ENCODE measurements around the gene IGDCC3. TPM values are rescaled to one million over a fixed set of nuclear protein-coding genes. Genes with fewer than 3 reads are reported as not detected.

The IGDCC3 gene
- total RNA-seq, 1 donor, result not detected

GRCh38 chr15:65286704-65287519 lies 90.9 kb downstream of the IGDCC3 start, which contains the start of gene PARP16:
Gene PARP16 (minus strand): TSS chr15:65286883. CDS start chr15:65286426, 457 bp downstream.
- TF ChIP-seq, protein P1, sequence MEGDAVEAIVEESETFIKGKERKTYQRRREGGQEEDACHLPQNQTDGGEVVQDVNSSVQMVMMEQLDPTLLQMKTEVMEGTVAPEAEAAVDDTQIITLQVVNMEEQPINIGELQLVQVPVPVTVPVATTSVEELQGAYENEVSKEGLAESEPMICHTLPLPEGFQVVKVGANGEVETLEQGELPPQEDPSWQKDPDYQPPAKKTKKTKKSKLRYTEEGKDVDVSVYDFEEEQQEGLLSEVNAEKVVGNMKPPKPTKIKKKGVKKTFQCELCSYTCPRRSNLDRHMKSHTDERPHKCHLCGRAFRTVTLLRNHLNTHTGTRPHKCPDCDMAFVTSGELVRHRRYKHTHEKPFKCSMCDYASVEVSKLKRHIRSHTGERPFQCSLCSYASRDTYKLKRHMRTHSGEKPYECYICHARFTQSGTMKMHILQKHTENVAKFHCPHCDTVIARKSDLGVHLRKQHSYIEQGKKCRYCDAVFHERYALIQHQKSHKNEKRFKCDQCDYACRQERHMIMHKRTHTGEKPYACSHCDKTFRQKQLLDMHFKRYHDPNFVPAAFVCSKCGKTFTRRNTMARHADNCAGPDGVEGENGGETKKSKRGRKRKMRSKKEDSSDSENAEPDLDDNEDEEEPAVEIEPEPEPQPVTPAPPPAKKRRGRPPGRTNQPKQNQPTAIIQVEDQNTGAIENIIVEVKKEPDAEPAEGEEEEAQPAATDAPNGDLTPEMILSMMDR (IDR thresholded peaks at IDR 0.05; ENCODE audit: insufficient read depth, low read length), result peak; percentile 38
- peak; percentile 62 for DNase-seq (ENCODE audit: low read depth)
- peak within 1 kb of the TSS; percentile 72 for H3K4me3 ChIP-seq (ENCODE audit: low read depth, low read length)

DNA sequence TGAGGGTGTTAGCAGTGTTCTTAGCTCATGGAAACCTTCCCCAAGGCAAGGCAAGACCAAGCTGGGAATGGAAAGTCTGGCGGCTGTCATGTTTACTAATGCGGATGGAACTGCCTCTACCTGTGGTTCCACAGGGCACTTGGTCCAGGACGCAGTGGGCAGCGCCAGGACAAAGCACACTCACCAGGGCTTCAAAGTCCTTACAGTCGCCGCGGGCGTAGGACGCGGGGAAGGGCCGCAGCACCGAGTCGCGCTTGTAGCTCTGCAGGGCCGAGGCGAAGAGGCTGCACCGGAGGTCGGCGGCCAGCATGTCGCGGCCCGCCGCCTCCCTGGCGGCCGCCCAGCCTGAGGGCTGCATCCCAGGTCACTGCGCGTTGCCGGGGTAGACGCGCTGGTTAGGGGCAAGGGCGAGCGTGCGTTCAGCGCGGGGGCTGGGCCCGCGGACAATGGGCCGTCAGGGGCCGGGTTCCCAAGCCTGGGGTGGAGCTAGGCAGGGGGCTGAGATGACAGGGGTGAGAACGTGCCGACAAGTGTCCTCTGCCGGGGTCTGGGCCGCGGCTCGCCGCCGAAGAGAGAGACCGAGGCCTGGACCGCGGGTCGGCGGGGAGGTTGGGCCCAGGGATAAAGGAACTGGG lies 91.6 kb downstream of the IGDCC3 start:
- peak; percentile 16 for DNase-seq (ENCODE audit: low read depth)
- TF ChIP-seq, protein P1 (IDR thresholded peaks at IDR 0.05; ENCODE audit: insufficient read depth, low read length), result no peak
- H3K4me3 ChIP-seq (ENCODE audit: low read depth, low read length), result peak overlapping the region; percentile 72

DNA sequence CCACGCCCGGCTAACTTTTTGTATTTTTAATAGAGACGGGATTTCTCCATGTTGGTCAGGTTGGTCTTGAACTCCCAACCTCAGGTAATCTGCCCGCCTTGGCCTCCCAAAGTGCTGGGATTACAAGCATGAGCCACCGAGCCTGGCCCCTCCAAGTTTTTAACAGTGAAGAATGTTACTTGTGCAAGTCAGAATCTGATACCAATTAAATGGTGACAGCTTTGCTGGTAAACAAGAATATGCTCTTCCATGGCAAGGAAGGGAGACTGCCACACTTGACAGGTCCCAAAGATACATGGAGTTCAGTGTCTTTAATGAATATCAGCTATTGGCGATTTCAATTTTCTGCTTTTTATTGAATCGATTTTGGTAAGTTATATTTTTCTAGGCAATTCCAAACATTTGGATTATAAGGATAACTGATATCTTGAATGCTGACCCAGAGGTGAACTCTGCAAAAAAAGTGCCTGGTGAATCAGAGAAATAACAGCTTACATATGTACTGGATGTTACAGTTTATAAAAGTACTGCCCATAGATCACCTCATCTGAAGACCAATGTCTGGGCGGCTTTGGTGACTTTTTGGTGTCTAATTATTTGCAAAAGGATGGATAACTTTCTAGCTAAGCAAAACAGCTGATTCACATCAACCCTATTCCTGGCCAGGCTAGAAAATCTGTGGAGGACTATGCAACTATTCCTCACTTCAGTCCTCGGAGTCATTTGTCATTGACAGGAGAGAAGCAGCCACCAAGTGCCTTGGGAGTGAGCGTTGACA lies 92.3 kb downstream of the IGDCC3 start:
- peak; percentile 48 for DNase-seq (ENCODE audit: low read depth)
- peak overlapping the region; percentile 72 for H3K4me3 ChIP-seq (ENCODE audit: low read depth, low read length)
- TF ChIP-seq, protein P1 (IDR thresholded peaks at IDR 0.05; ENCODE audit: insufficient read depth, low read length), result no peak

GRCh38 chr15:65278480-65278879 lies 99.3 kb downstream of the IGDCC3 start:
- no peak for DNase-seq (ENCODE audit: low read depth)
- TF ChIP-seq, protein P1 (IDR thresholded peaks at IDR 0.05; ENCODE audit: insufficient read depth, low read length), result no peak
- H3K4me3 ChIP-seq (ENCODE audit: low read depth, low read length), result no peak overlapping the region

Small RNA genes lying within 50 kb of the gene (small RNA-seq; reads per million reads assigned to genes)
- gene RNU5A-1 (311 reads per million, percentile 99 among the genes with 10 or more reads in this experiment), gene RNU5B-1 (691 reads per million, percentile 99 among the genes with 10 or more reads in this experiment), gene SNORA24B (32.1 reads per million, percentile 96 among the genes with 10 or more reads in this experiment)

Other genes with a start within 250 kb of the IGDCC3 start
- gene PDCD7, start 244.2 kb downstream of the IGDCC3 start, total RNA-seq (ENCODE audit: low replicate concordance), result 15.7 and 41.9 TPM in 2 replicates
- 40.4 and 43.8 TPM in 2 replicates for gene CLPX, start 192.7 kb downstream of the IGDCC3 start, total RNA-seq (ENCODE audit: low replicate concordance)
- gene CILP, start 166.5 kb downstream of the IGDCC3 start, total RNA-seq (ENCODE audit: low replicate concordance), result under 0.01 and 0.16 TPM in 2 replicates
- gene PARP16, start 91.1 kb downstream of the IGDCC3 start, total RNA-seq (ENCODE audit: low replicate concordance), result 2.0 and 4.7 TPM in 2 replicates
- gene RNU5A-1, start 82.0 kb downstream of the IGDCC3 start, total RNA-seq (ENCODE audit: low replicate concordance), result not detected in 2 replicates
- gene RNU5B-1, start 73.3 kb downstream of the IGDCC3 start, total RNA-seq (ENCODE audit: low replicate concordance), result not detected in 2 replicates
- 1.4 and 7.5 TPM in 2 replicates for gene IGDCC4, start 44.9 kb upstream of the IGDCC3 start, total RNA-seq (ENCODE audit: low replicate concordance)
- gene DPP8, start 139.7 kb upstream of the IGDCC3 start, total RNA-seq (ENCODE audit: low replicate concordance), result 45.2 and 46.5 TPM in 2 replicates
- 30.7 and 89.3 TPM in 2 replicates for gene HACD3, start 152.5 kb upstream of the IGDCC3 start, total RNA-seq (ENCODE audit: low replicate concordance)
- gene INTS14, start 233.1 kb upstream of the IGDCC3 start, total RNA-seq (ENCODE audit: low replicate concordance), result 31.7 and 38.3 TPM in 2 replicates
- 7.9 and 13.2 TPM in 2 replicates for gene SLC24A1, start 243.9 kb upstream of the IGDCC3 start, total RNA-seq (ENCODE audit: low replicate concordance)